HCT116 (cell line): ENCODE measurements around the gene VAPA. TPM values are rescaled to one million over a fixed set of nuclear protein-coding genes. Genes with fewer than 3 reads are reported as not detected.

Source experiments
- ATAC-seq: fragments of 200-7000 bp; cut with Tn5 transposase; 2 replicates; pipeline ENCODE4 v1.9.1; 2020; ENCODE audit warnings: mild to moderate bottlenecking, moderate library complexity
- BruUV-seq: library from RNA; stranded (reverse); fragments of 400-500 nt; replicated peaks from 2 replicates; lab custom pipeline; 2021; lab: Mats Ljungman, UMichigan
- CTCF ChIA-PET: fragments of 300-600 bp; sonication (Branson Sonifier 250); formaldehyde crosslinking; loops from one replicate; lab custom pipeline; 2021; ENCODE audit warnings: antibody characterized with exemption; lab: Charles Lee
- POLR2A ChIA-PET: fragments of 300-600, 350-600 bp; sonication (Branson Sonifier 250); formaldehyde crosslinking; loops from one replicate; lab custom pipeline; 2021; ENCODE audit warnings: antibody characterized with exemption; lab: Charles Lee
- RAD21 ChIA-PET, 2 experiments: fragments of 300-600 bp; sonication (Branson Sonifier 250); formaldehyde crosslinking; loops; one replicate each; lab custom pipeline; 2023; ENCODE audit warnings: low total read pairs in 2 of 2; ENCODE audit not compliant: uncharacterized antibody in 2 of 2, unreplicated experiment in 2 of 2, low non-redundant PET in 1 of 2; lab: Charles Lee
- DNase-seq: peaks from one replicate; pipeline ENCODE4 v3.0.0-alpha.2; 2010; ENCODE audit warnings: low read depth, low spot score
- H2AFZ ChIP-seq: fragments of 200-600 bp; shearing (Covaris generic), sonication (generic); 2 replicates; pipeline ENCODE4 v1.6.1; 2017; ENCODE audit warnings: low read depth, mixed run types, mixed read lengths, antibody characterized with exemption, low read length; ENCODE audit not compliant: poor library complexity, severe bottlenecking
- H3K27ac ChIP-seq: 2 replicates; pipeline ENCODE4 v1.5.1; 2012; ENCODE audit warnings: low read depth, low read length
- H3K27me3 ChIP-seq: fragments of 200-600 bp; sonication (generic); 2 replicates; pipeline ENCODE4 v1.6.1; 2016; ENCODE audit warnings: mixed run types, low read length, mixed read lengths; ENCODE audit not compliant: insufficient read depth
- H3K36me3 ChIP-seq, 2 experiments: fragments of 200-500 bp in 1 of 2; fragments of 200-600 bp in 1 of 2; sonication (Bioruptor generic) in 1 of 2; sonication (generic) in 1 of 2; 2 replicates each; pipeline versions ENCODE4 v1.5.1 to v1.6.1; 2014 to 2016; ENCODE audit warnings: low read length in 2 of 2, inconsistent platforms in 1 of 2, mixed read lengths in 1 of 2, mixed run types in 1 of 2; ENCODE audit not compliant: insufficient read depth in 2 of 2, control insufficient read depth in 1 of 2
- H3K4me1 ChIP-seq, 2 experiments: fragments of 200-600 bp in 1 of 2; sonication (generic) in 1 of 2; 2 replicates each; pipeline versions ENCODE4 v1.5.1 to v1.6.1; 2012 to 2017; ENCODE audit warnings: low read length in 2 of 2, inconsistent platforms in 1 of 2, mild to moderate bottlenecking in 1 of 2, mixed read lengths in 1 of 2, mixed run types in 1 of 2, moderate library complexity in 1 of 2; ENCODE audit not compliant: insufficient read depth in 2 of 2, control insufficient read depth in 1 of 2
- H3K4me2 ChIP-seq: fragments of 200-600 bp; sonication (generic); 2 replicates; pipeline ENCODE4 v1.6.1; 2017; ENCODE audit warnings: mixed run types, low read length, mixed read lengths
- H3K4me3 ChIP-seq, 2 experiments: fragments of 200-600 bp in 1 of 2; sonication (generic) in 1 of 2; replicated peaks in 1 of 2; 2 replicates each; pipeline ENCODE4 v1.5.1; 2011 to 2016; ENCODE audit warnings: low read length in 2 of 2, control low read depth in 1 of 2, low read depth in 1 of 2, mild to moderate bottlenecking in 1 of 2, mixed read lengths in 1 of 2, mixed run types in 1 of 2
- H3K79me2 ChIP-seq: fragments of 200-600 bp; sonication (generic); 2 replicates; pipeline ENCODE4 v1.6.1; 2017; ENCODE audit warnings: mild to moderate bottlenecking, mixed run types, low read length, moderate library complexity, mixed read lengths; ENCODE audit not compliant: insufficient read depth
- H3K9ac ChIP-seq: fragments of 200-600 bp; sonication (generic); 2 replicates; pipeline ENCODE4 v1.6.1; 2016; ENCODE audit warnings: low read length, mixed read lengths
- H3K9me2 ChIP-seq: fragments of 200-600 bp; sonication (generic), shearing (Covaris generic); 2 replicates; pipeline ENCODE4 v1.6.1; 2017; ENCODE audit warnings: mixed run types, mild to moderate bottlenecking, moderate library complexity; ENCODE audit not compliant: insufficient read depth
- H3K9me3 ChIP-seq, 2 experiments: fragments of 200-500 bp in 1 of 2; fragments of 200-600 bp in 1 of 2; sonication (Bioruptor generic) in 1 of 2; sonication (generic) in 1 of 2; 2 replicates each; pipeline ENCODE4 v1.6.1; 2014 to 2017; ENCODE audit warnings: low read length in 2 of 2, mixed read lengths in 2 of 2, inconsistent platforms in 1 of 2, low read depth in 1 of 2, mild to moderate bottlenecking in 1 of 2, mixed run types in 1 of 2, moderate library complexity in 1 of 2; ENCODE audit not compliant: control insufficient read depth in 1 of 2, insufficient read depth in 1 of 2
- H4K20me1 ChIP-seq: fragments of 200-600 bp; sonication (generic), shearing (Covaris generic); 2 replicates; pipeline ENCODE4 v1.6.1; 2017; ENCODE audit warnings: mixed run types, mild to moderate bottlenecking, moderate library complexity; ENCODE audit not compliant: insufficient read depth
- ELF1 ChIP-seq: IDR thresholded peaks from 2 replicates; pipeline ENCODE4 v1.6.1; 2012; ENCODE audit warnings: low read depth, borderline replicate concordance
- EZH2 ChIP-seq: fragments of 200-600 bp; sonication (generic); IDR thresholded peaks from 2 replicates; pipeline ENCODE4 v1.6.1; 2017; ENCODE audit warnings: antibody characterized with exemption, mixed run types
- POLR2A ChIP-seq: IDR thresholded peaks from 2 replicates; pipeline ENCODE4 v1.7.0; 2011; ENCODE audit warnings: borderline replicate concordance; ENCODE audit not compliant: insufficient read depth, insufficient read length; ENCODE audit errors: extremely low read depth
- REST ChIP-seq: IDR thresholded peaks from 2 replicates; pipeline ENCODE4 v1.6.1; 2012; ENCODE audit warnings: low read depth
- SIN3A ChIP-seq: IDR thresholded peaks from 2 replicates; pipeline ENCODE4 v1.6.1; 2012; ENCODE audit warnings: low read depth
- YY1 ChIP-seq: IDR thresholded peaks from 2 replicates; pipeline ENCODE4 v1.6.1; 2011; ENCODE audit warnings: low read length, low read depth, moderate library complexity, mild to moderate bottlenecking; ENCODE audit not compliant: insufficient replicate concordance; ENCODE audit errors: extremely low read depth
- intact Hi-C: fragments of 100-400 bp; cut with micrococcal nuclease; formaldehyde crosslinking; loops from 2 replicates; pipeline ENCODE4 v1.10.0; 2022
- total RNA-seq: library from RNA; stranded (reverse); gene quantifications from one replicate; pipeline ENCODE4 v1.2.1, GENCODE V29; 2021; ENCODE audit not compliant: unreplicated experiment

VAPA gene
- total RNA-seq, 1 experiment from 2014 or later, result 295 TPM

GRCh38 chr18:9926977-9927376 lies 13.2 kb downstream of the VAPA start:
- BruUV-seq, result no TSS peak
- Histone ChIP-seq H3K4me2 (no peak overlapping the region), H3K4me3 (no peak overlapping the region), H3K27me3 (no peaks in the 10 kb centered on the region), H3K36me3 (no peaks in the 10 kb centered on the region), H3K79me2 (peaks cover 100% of the 10 kb centered on the region), H4K20me1 (peaks cover 82% of the 10 kb centered on the region; the same call in 1 of the 2 replicates), H3K9me2 (no peaks in the 10 kb centered on the region), H3K9me3 (no peaks in the 10 kb centered on the region), H3K9ac (no peak overlapping the region), H3K27ac (no peak overlapping the region), H2AFZ (no peak overlapping the region), H3K4me1 (peaks cover 5 to 51% of the 10 kb centered on the region in 2 experiments; a peak in 3 of 4 replicates)
- intact Hi-C loops, result no loop called here
- DNase-seq (no peak), ATAC-seq (no peak)
- POLR2A ChIA-PET, result interaction anchor here (1.0 kb wide), 1 partner anchor 13 kb away, joined by 5 read pairs; the partner anchor contains the start of gene VAPA
- RAD21 ChIA-PET, result no interaction called here
- CTCF ChIA-PET, result no interaction called here
- no peak for TF ChIP-seq EZH2
- no peak for TF ChIP-seq ELF1

GRCh38 chr18:9927392-9928063 lies 13.7 kb downstream of the VAPA start:
- CTCF ChIA-PET, result no interaction called here
- H3K79me2 ChIP-seq, result peaks cover 100% of the 10 kb centered on the region
- TF ChIP-seq YY1 (no peak), SIN3A (no peak), REST (no peak), POLR2A (no peak)
- H3K27me3 ChIP-seq, result no peaks in the 10 kb centered on the region
- H3K9me2 ChIP-seq, result no peaks in the 10 kb centered on the region
- ATAC-seq, result no peak
- no peak overlapping the region for H3K9ac ChIP-seq
- RAD21 ChIA-PET, result no interaction called here
- H3K4me1 ChIP-seq, result peaks cover 7 to 57% of the 10 kb centered on the region in 2 experiments; a peak in 3 of 4 replicates
- BruUV-seq, result no TSS peak
- POLR2A ChIA-PET, result interaction anchor here (1.0 kb wide), 1 partner anchor 14 kb away, joined by 5 read pairs; the partner anchor contains the start of gene VAPA
- H3K4me3 ChIP-seq, result no peak overlapping the region
- peaks cover 82% of the 10 kb centered on the region; the same call in 1 of the 2 replicates for H4K20me1 ChIP-seq
- H3K9me3 ChIP-seq, result no peaks in the 10 kb centered on the region
- no peak overlapping the region for H3K4me2 ChIP-seq
- intact Hi-C loops, result no loop called here
- H3K27ac ChIP-seq, result no peak overlapping the region
- no peaks in the 10 kb centered on the region; a peak in 1 of 4 replicates for H3K36me3 ChIP-seq
- DNase-seq, result no peak
- no peak overlapping the region for H2AFZ ChIP-seq
